ENCODE data around the gene PEX14.

PEX14 gene

GRCh38 chr1:10655002-10655401, 180.3 kb downstream of the PEX14 start:
- H3K27ac ChIP-seq: 0 out of 2 replicates have a peak overlapping the region, but pooled peaks have one; percentile 7
- CTCF ChIA-PET: no interaction called here
- DNase-seq (ENCODE audit: low spot score): no peak
- TF ChIP-seq CTCF (conservative IDR thresholded peaks at IDR 0.05; ENCODE audit: low read depth): no peak
- POLR2A ChIA-PET (ENCODE audit: low non-redundant PET): no interaction called here

GRCh38 chr1:10656431-10656830, 181.7 kb downstream of the PEX14 start:
- no peak for TF ChIP-seq CTCF (conservative IDR thresholded peaks at IDR 0.05; ENCODE audit: low read depth)
- ChIA-PET CTCF (no interaction called here), POLR2A (ENCODE audit: low non-redundant PET) (interaction anchor here (0.5 kb wide), 1 partner anchor 10 kb away, joined by 3 read pairs; no protein-coding TSS in a partner anchor)
- peak overlapping the region; percentile 9; the same call in 1 of the 2 replicates for H3K27ac ChIP-seq
- DNase-seq (ENCODE audit: low spot score): no peak

GRCh38 chr1:10657088-10657847, 182.5 kb downstream of the PEX14 start:
- CTCF ChIA-PET: no interaction called here
- DNase-seq (ENCODE audit: low spot score): no peak
- TF ChIP-seq CTCF (conservative IDR thresholded peaks at IDR 0.05; ENCODE audit: low read depth): no peak
- peak overlapping the region; percentile 9; the same call in 1 of the 2 replicates for H3K27ac ChIP-seq
- POLR2A ChIA-PET (ENCODE audit: low non-redundant PET): interaction anchor here (0.5 kb wide), 1 partner anchor 11 kb away, joined by 3 read pairs; no protein-coding TSS in a partner anchor

DNA sequence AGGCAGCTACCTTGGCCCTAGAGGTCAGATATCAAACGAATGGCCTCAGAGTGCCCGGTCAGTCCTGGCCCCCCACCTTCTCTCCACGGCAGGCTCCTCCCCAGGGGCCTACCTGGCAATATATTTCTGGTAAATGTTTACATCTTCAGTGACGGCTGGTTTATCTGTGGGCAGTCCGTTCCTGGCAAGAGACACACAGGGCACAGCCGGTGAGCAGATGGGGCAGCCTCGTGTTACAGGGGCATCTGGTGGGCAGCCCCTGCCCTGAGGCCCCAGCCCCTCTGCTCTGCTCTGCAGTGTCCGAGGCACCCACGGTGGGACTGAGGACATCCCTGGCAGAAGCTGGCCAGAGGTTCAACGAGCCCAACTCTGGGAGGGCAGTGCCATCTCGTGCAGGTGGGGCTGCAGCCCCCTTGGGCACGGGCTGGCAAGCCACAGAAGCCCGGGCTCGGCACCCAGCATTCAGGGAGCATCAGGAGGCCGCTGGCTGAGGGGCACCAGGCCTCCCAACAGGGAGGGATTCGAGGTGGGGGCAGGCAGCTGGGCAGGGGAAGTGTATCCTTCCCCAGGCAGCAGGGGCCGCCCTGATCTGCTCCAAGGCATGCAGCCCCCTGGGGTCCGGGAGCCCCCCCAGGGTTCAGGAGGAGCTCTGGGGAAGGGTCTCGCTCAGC, 183.8 kb downstream of the PEX14 start:
- POLR2A ChIA-PET (ENCODE audit: low non-redundant PET): no interaction called here
- H3K27ac ChIP-seq: no peak overlapping the region
- no peak for DNase-seq (ENCODE audit: low spot score)
- no peak for TF ChIP-seq CTCF (conservative IDR thresholded peaks at IDR 0.05; ENCODE audit: low read depth)
- CTCF ChIA-PET: interaction anchor here (0.6 kb wide), 1 partner anchor 271 kb away, joined by 3 read pairs; no protein-coding TSS in a partner anchor

- ChIA-PET CTCF (no interaction called here), POLR2A (ENCODE audit: low non-redundant PET) (no interaction called here)
- H3K27ac ChIP-seq: no peak overlapping the region
- TF ChIP-seq CTCF (conservative IDR thresholded peaks at IDR 0.05; ENCODE audit: low read depth): no peak
- no peak for DNase-seq (ENCODE audit: low spot score)
These were observed 184.5 kb downstream of the PEX14 start for GRCh38 chr1:10659218-10659617.

DNA sequence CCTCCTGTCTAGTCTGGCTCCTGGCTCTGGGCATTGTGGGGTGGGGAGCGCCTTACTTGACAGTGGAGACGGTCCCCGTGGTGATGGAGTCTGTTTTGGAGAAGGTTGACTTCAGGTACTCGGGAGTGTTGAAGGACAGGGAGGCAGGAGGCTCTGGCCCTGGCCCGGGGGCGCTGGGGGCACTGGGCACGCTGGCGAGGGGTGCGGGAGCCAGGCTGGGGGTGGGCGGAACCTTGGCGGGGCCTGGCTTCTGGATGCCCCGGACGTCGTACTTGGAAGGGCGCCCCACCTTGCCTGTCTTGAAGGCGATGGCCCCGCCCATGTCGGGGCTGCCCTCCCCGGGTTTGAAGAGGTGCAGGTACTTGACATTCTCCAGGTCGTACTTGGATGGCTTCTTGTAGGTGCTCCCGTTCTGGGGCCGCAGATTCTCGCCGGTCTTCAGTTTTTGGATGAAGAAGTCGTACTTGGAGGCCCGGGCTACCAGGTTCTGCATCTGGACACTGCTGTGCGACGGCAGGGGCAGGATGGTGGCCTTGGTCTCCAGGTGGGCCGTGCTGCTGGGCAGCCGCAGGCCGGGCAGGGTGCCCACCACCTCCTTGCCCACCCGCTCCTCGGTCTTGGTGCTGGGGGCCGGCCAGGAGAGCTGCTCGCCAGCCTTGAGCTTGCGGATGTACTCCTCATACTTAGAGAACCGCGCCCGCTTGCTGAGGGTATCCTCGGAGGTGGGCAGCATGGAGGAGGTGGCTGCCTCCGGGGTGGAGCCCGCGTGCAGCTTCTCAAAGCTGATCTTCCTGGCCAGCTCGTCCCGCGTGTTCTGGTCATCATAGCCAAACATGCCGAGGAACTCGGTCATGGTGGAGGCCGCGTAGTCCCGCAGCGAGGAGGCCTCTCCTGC, 185.1 kb downstream of the PEX14 start:
- TF ChIP-seq CTCF (conservative IDR thresholded peaks at IDR 0.05; ENCODE audit: low read depth): no peak

More for the DNA sequence above, 185.1 kb downstream of the PEX14 start:
- H3K27ac ChIP-seq: no peak overlapping the region
- ChIA-PET CTCF (no interaction called here), POLR2A (ENCODE audit: low non-redundant PET) (no interaction called here)
- DNase-seq (ENCODE audit: low spot score): no peak

All from RWPE1 (cell line).